ENCODE data around the gene GAREM1. TPM values are rescaled to one million over a fixed set of nuclear protein-coding genes. Genes with fewer than 3 reads are reported as not detected.

The GAREM1 gene
- total and polyA plus RNA-seq, 2 of the 8 experiments (the other 6 are each of a cell fraction or from before 2014, with no cell fraction given), result 3.6 to 9.2 TPM

DNA sequence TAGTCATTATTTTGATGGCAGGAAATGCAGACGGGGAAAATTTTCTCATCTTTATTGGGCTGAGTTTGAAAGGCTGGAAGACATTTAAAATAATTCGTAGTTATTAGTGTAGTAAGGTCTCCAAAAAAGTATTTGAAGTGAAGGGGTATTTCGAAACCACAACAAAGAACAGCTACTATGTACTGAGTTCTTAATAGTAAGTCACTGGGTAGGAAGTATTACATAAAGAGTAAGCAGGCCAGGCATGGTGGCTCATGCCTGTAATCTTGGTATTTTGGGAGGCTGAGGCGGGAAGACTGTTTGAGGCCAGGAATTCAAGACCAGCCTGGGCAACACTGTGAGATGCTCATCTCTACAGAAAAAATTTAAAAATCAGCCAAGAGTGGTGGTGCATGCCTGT, 167.3 kb downstream of the GAREM1 start:
- no peak overlapping the region for H2AFZ ChIP-seq (ENCODE audit: low read length)
- TF ChIP-seq NRF1 (IDR thresholded peaks at IDR 0.05; ENCODE audit: low read depth, low read length) (no peak), JUND (IDR thresholded peaks at IDR 0.05; ENCODE audit: low read length) (no peak), CHD1 (IDR thresholded peaks at IDR 0.05; ENCODE audit: low read depth, low read length) (no peak), CHD2 (IDR thresholded peaks at IDR 0.05; ENCODE audit: low read length) (no peak), SAP30 (IDR thresholded peaks at IDR 0.05; ENCODE audit: insufficient read depth, insufficient replicate concordance, low read length) (no peak), CEBPB (IDR thresholded peaks at IDR 0.05; ENCODE audit: low read depth, low read length) (no peak)

More for the DNA sequence above, 167.3 kb downstream of the GAREM1 start:
- Histone ChIP-seq H2AK5ac (ENCODE audit: low read depth, low read length) (no peak overlapping the region), H2BK5ac (ENCODE audit: low read depth, low read length) (no peak overlapping the region), H3K18ac (ENCODE audit: extremely low read depth, low read length) (no peak overlapping the region), H3K23ac (ENCODE audit: insufficient read length) (no peak overlapping the region), H3K4me2 (ENCODE audit: insufficient read depth in 1 of 2, low read depth in 2 of 2, low read length in 2 of 2) (no peak overlapping the region), H2BK120ac (replicated peaks; ENCODE audit: low read depth, low read length) (no peak overlapping the region), H2BK12ac (ENCODE audit: low read depth, low read length) (no peak overlapping the region), H4K5ac (ENCODE audit: insufficient read length, low read depth, low read length) (no peak overlapping the region), H3K79me2 (ENCODE audit: control insufficient read depth in 1 of 2, insufficient read depth in 2 of 2, low read length in 2 of 2) (no peaks in the 10 kb centered on the region), H3K4me3 (ENCODE audit: extremely low read depth in 1 of 4, insufficient read depth in 2 of 4, low read depth in 3 of 4, low read length in 4 of 4) (no peak overlapping the region), H3K27ac (ENCODE audit: low read depth, low read length) (no peak overlapping the region), H3K9me3 (ENCODE audit: insufficient read depth in 2 of 2, low read depth in 1 of 2, low read length in 1 of 2) (no peaks in the 10 kb centered on the region), H3K23me2 (ENCODE audit: low read depth, low read length) (no peaks in the 10 kb centered on the region), H4K8ac (ENCODE audit: extremely low read depth, insufficient read depth, low read length) (no peak overlapping the region), H3K36me3 (ENCODE audit: control insufficient read depth in 2 of 4, insufficient read depth in 4 of 4, low read length in 3 of 4) (no peaks in the 10 kb centered on the region), H2BK20ac (ENCODE audit: low read length) (no peak overlapping the region), H3K4me1 (replicated peaks in 1 of 4; ENCODE audit: control insufficient read depth in 3 of 4, insufficient read depth in 4 of 4, low read length in 3 of 4) (no peaks in the 10 kb centered on the region), H4K91ac (replicated peaks; ENCODE audit: insufficient read length, low read length) (no peak overlapping the region), H3K27me3 (replicated peaks in 1 of 4; ENCODE audit: control insufficient read depth in 3 of 4, extremely low read depth in 1 of 4, insufficient read depth in 3 of 4, low read length in 3 of 4) (no peaks in the 10 kb centered on the region), H3K79me1 (ENCODE audit: low read depth, low read length) (no peaks in the 10 kb centered on the region), H4K20me1 (replicated peaks in 1 of 2; ENCODE audit: control insufficient read depth in 1 of 2, insufficient read depth in 2 of 2, low read length in 2 of 2) (no peaks in the 10 kb centered on the region), H2BK15ac (ENCODE audit: low read length) (no peak overlapping the region), H3K14ac (ENCODE audit: insufficient read length) (no peak overlapping the region), H3K56ac (replicated peaks; ENCODE audit: insufficient read length, low read depth, low read length) (no peak overlapping the region), H3K9ac (replicated peaks in 1 of 4; ENCODE audit: extremely low read depth in 1 of 4, low read depth in 3 of 4, low read length in 3 of 4) (no peak overlapping the region), H3K4ac (replicated peaks; ENCODE audit: insufficient read length, low read depth, low read length) (no peak overlapping the region)
- CTCF ChIA-PET (ENCODE audit: partially characterized antibody), result interaction anchor here (1.3 to 3.8 kb wide), 5 partner anchors 13 to 167 kb away, joined by 3 to 12 read pairs (median 4); partner anchors contain the start of gene GAREM1
- FAIRE-seq, result no peak
- POLR2A ChIA-PET (ENCODE audit: partially characterized antibody), result no interaction called here
- DNase-seq (ENCODE audit: low read depth in 1 of 2, low spot score in 2 of 2), result no peak
- WGBS, 2 experiments (ENCODE audit: extremely low coverage in 1 of 2, insufficient coverage in 1 of 2, insufficient read length in 1 of 2, insufficient replicate concordance in 2 of 2, low coverage in 1 of 2, low lambda C conversion rate in 2 of 2, missing lambda C conversion rate in 1 of 2), result 85% methylated on average over 4 of the region's 4 CpGs; no CpG with 5 or more reads in 1 of the 2 experiments

All from H1 (cell line).